Choroid plexus epithelial cell (primary cell): ENCODE data around the gene CARD14.

Experiments
- DNase-seq: peaks from one replicate; pipeline ENCODE4 v3.0.0-alpha.2; 2010; ENCODE audit warnings: low read depth
- H3K4me3 ChIP-seq: 2 replicates; pipeline ENCODE4 v1.5.1; 2011; ENCODE audit warnings: low read depth, mild to moderate bottlenecking, control low read depth, low read length, moderate library complexity
- CTCF ChIP-seq: conservative IDR thresholded peaks from 2 replicates; pipeline ENCODE4 v1.5.1; 2011; ENCODE audit warnings: low read depth, mild to moderate bottlenecking, control low read depth, inconsistent platforms, low read length, moderate library complexity

The CARD14 gene

DNA sequence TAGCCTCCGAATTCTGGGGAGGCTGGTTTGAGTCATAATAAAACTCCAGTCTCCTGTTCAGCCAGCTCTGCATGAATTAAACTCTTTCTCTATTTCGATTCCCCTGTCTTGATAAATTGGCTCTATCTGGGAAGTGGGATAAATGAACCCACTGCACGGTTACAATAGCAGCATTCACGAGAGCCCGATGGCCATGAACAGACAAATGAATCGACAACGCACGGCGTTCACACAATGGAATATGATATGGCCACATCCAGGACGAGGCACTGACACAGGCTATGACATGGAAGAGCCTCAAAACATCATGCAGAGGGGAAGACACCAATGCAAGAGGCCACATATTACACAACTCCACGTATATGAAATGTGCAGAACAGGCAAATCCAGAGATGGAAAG, 5.6 kb upstream of the CARD14 start:
- no peak for TF ChIP-seq CTCF
- no peak for DNase-seq
- H3K4me3 ChIP-seq, result no peak overlapping the region

GRCh38 chr17:80166446-80166845, 3.4 kb upstream of the CARD14 start:
- DNase-seq, result no peak
- TF ChIP-seq CTCF, result no peak
- no peak overlapping the region for H3K4me3 ChIP-seq

- no peak overlapping the region for H3K4me3 ChIP-seq
- no peak for TF ChIP-seq CTCF
- DNase-seq, result no peak
These were observed 1.5 kb upstream of the CARD14 start for GRCh38 chr17:80168371-80168770.

- no peak overlapping the region for H3K4me3 ChIP-seq
- DNase-seq, result no peak
- no peak for TF ChIP-seq CTCF
These were observed 723 bp upstream of the CARD14 start for GRCh38 chr17:80169107-80169506.

- H3K4me3 ChIP-seq, result no peak overlapping the region
- DNase-seq, result no peak
- no peak for TF ChIP-seq CTCF
These were observed 1.9 kb downstream of the CARD14 start for GRCh38 chr17:80171681-80172080.

DNA sequence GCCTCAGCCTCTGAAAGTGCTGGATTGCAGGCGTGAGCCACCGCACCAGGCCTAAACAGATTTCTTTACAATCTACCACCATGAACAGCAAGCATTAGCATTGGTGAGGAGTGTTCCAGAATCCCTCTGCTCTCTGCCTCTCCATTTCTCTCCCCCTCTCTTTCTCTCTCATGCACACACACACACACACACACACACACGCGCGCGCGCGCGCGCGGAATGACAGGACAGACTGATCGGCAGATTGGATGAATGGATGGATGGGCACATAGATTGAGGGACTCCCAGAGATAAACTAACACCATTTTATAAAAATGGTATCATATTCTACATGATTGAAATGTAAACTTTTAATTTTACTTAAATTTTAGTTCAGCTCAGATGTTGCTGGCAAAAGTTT, 3.3 kb downstream of the CARD14 start:
- H3K4me3 ChIP-seq, result no peak overlapping the region
- DNase-seq, result no peak
- no peak for TF ChIP-seq CTCF

DNA sequence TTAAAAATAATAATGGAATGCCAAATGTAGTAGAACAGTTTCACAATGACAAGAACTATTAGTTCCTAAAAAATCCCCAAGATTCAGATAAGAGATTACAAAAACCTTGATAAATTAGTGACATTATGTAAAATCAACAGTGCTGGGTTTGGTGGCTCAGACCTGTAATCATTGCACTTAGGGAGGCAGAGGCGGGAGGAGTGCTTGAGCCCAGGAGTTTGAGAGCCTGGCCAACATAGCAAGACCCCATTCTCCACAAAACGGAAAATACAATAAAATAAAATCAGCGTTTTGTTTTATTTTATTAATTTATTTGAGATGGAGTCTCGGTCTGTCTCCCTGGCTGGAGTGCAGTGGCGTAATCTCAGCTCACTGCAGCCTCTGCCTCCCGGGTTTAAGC, 4.1 kb downstream of the CARD14 start:
- no peak for DNase-seq
- no peak overlapping the region for H3K4me3 ChIP-seq

More for the DNA sequence above, 4.1 kb downstream of the CARD14 start:
- TF ChIP-seq CTCF, result no peak
